Stromal cell of bone marrow (primary cell): ENCODE data around the gene TMEM132D.

Experiments used
- DNase-seq: peaks from one replicate; pipeline ENCODE4 v3.0.0-alpha.2; 2012; ENCODE audit warnings: low read depth

The TMEM132D gene

GRCh38 chr12:129534966-129535750 is 368.7 kb downstream of the TMEM132D start:
- no peak for DNase-seq

- no peak for DNase-seq
Observed at GRCh38 chr12:129532707-129533499, 370.9 kb downstream of the TMEM132D start.

- no peak for DNase-seq
Observed at GRCh38 chr12:129532082-129532481, 371.7 kb downstream of the TMEM132D start.

GRCh38 chr12:129530984-129531383 is 372.8 kb downstream of the TMEM132D start:
- no peak for DNase-seq

GRCh38 chr12:129530517-129530916 is 373.3 kb downstream of the TMEM132D start:
- no peak for DNase-seq

GRCh38 chr12:129527506-129527905 is 376.3 kb downstream of the TMEM132D start:
- no peak for DNase-seq

GRCh38 chr12:129523621-129524020 is 380.2 kb downstream of the TMEM132D start:
- no peak for DNase-seq

GRCh38 chr12:129520739-129521138 is 383.1 kb downstream of the TMEM132D start:
- no peak for DNase-seq

GRCh38 chr12:129503802-129504201 is 400.0 kb downstream of the TMEM132D start:
- no peak for DNase-seq

GRCh38 chr12:129496226-129496625 is 407.6 kb downstream of the TMEM132D start:
- no peak for DNase-seq

- no peak for DNase-seq
Observed at GRCh38 chr12:129494766-129495165, 409.1 kb downstream of the TMEM132D start.

GRCh38 chr12:129494260-129494659 is 409.6 kb downstream of the TMEM132D start:
- no peak for DNase-seq

- no peak for DNase-seq
Observed at GRCh38 chr12:129489100-129489676, 414.6 kb downstream of the TMEM132D start.

GRCh38 chr12:129486931-129487330 is 416.9 kb downstream of the TMEM132D start:
- DNase-seq, result no peak

- no peak for DNase-seq
Observed at GRCh38 chr12:129483111-129483893, 420.5 kb downstream of the TMEM132D start.

- DNase-seq, result no peak
Observed at GRCh38 chr12:129481921-129482320, 421.9 kb downstream of the TMEM132D start.

GRCh38 chr12:129470196-129470595 is 433.6 kb downstream of the TMEM132D start:
- DNase-seq, result no peak

GRCh38 chr12:129467726-129468125 is 436.1 kb downstream of the TMEM132D start:
- DNase-seq, result no peak

- no peak for DNase-seq
Observed at GRCh38 chr12:129467289-129467688, 436.5 kb downstream of the TMEM132D start.

- no peak for DNase-seq
Observed at GRCh38 chr12:129466499-129466898, 437.3 kb downstream of the TMEM132D start.

GRCh38 chr12:129459886-129460285 is 443.9 kb downstream of the TMEM132D start:
- DNase-seq, result no peak

GRCh38 chr12:129446696-129447095 is 457.1 kb downstream of the TMEM132D start:
- DNase-seq, result no peak
